Measurements from ENCODE around the gene ARHGAP26. TPM values are rescaled to one million over a fixed set of nuclear protein-coding genes. Genes with fewer than 3 reads are reported as not detected.

The ARHGAP26 gene
- total and polyA plus RNA-seq, 2 donors (not counting 1 experiment from before 2014, with no cell fraction given) = 4.1 to 6.8 TPM

- Histone ChIP-seq H3K4me3 (replicated peaks in 1 of 4; ENCODE audit: control extremely low read depth in 1 of 4, insufficient read depth in 1 of 4, low read depth in 3 of 4, low read length in 4 of 4) (no peak overlapping the region), H3K9me3 (ENCODE audit: control insufficient read depth, insufficient read depth, low read depth, low read length) (no peaks in the 10 kb centered on the region), H3K36me3 (ENCODE audit: control insufficient read depth, insufficient read depth, low read length) (no peaks in the 10 kb centered on the region), H3K79me2 (ENCODE audit: control insufficient read depth, insufficient read depth, low read length) (no peaks in the 10 kb centered on the region), H4K20me1 (ENCODE audit: control insufficient read depth, extremely low read depth, insufficient read depth, low read length) (no peaks in the 10 kb centered on the region), H3K27me3 (ENCODE audit: control insufficient read depth, insufficient read depth, low read length) (no peaks in the 10 kb centered on the region), H3K9ac (ENCODE audit: insufficient read depth, low read length) (no peak overlapping the region), H3K27ac (ENCODE audit: insufficient read depth, low read length) (no peak overlapping the region), H2AFZ (ENCODE audit: low read length) (no peak overlapping the region), H3K4me2 (ENCODE audit: extremely low read depth, insufficient read depth, low read length) (no peak overlapping the region), H3K4me1 (ENCODE audit: control insufficient read depth, extremely low read depth, insufficient read depth, low read length) (peaks cover 7% of the 10 kb centered on the region)
- peak in 1 of 2 donors; percentile 34 for DNase-seq (ENCODE audit: low read depth in 2 of 2)
- TF ChIP-seq EZH2 (IDR thresholded peaks at IDR 0.05; ENCODE audit: low read length, missing control alignments) = no peak
- no peak for TF ChIP-seq CTCF (conservative IDR thresholded peaks at IDR 0.05 in 1 of 2, IDR thresholded peaks at IDR 0.05 in 1 of 2; ENCODE audit: low read depth in 1 of 2, low read length in 2 of 2)
Observed at GRCh38 chr5:142976861-142977260, 206.7 kb downstream of the ARHGAP26 start.

DNA sequence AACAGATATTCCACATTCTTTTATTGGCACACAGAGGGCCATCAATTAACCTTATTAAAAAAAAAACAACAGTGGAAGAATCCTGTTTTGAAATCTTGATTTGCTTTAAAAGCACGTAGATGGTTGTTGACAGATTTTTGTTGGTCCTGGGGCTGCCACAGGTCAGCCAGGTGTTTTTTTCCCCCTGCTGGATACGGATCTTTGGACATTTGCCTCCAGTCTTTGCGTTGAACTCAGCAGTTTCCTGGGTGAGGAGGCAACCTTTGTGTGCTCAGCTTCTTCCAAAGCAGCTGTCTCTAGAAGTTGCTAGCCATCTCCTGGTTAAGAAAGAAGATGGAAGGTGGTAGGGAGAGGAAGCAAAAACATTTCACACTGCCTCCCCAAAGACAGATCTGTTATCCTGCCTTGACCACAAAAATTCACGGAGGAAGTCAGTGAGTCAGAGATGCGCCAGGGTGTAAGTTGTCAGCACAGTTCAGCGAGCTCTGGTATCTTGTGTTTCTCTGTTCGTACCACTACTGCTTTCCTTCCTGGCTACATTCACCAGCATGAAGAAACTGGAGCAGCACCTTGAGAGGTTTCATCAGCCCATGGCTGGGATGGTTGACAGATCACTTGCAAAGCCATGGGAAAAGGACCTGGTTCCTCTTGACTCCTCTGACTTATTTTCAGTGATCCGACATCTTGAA, 207.3 kb downstream of the ARHGAP26 start:
- Histone ChIP-seq H3K9me3 (ENCODE audit: control insufficient read depth, insufficient read depth, low read depth, low read length) (no peaks in the 10 kb centered on the region), H4K20me1 (ENCODE audit: control insufficient read depth, extremely low read depth, insufficient read depth, low read length) (no peaks in the 10 kb centered on the region), H3K79me2 (ENCODE audit: control insufficient read depth, insufficient read depth, low read length) (no peaks in the 10 kb centered on the region), H3K9ac (ENCODE audit: insufficient read depth, low read length) (no peak overlapping the region), H2AFZ (ENCODE audit: low read length) (no peak overlapping the region), H3K36me3 (ENCODE audit: control insufficient read depth, insufficient read depth, low read length) (no peaks in the 10 kb centered on the region), H3K27ac (ENCODE audit: insufficient read depth, low read length) (no peak overlapping the region), H3K4me1 (ENCODE audit: control insufficient read depth, extremely low read depth, insufficient read depth, low read length) (peaks cover 13% of the 10 kb centered on the region), H3K4me3 (replicated peaks in 1 of 4; ENCODE audit: control extremely low read depth in 1 of 4, insufficient read depth in 1 of 4, low read depth in 3 of 4, low read length in 4 of 4) (no peak overlapping the region), H3K4me2 (ENCODE audit: extremely low read depth, insufficient read depth, low read length) (no peak overlapping the region), H3K27me3 (ENCODE audit: control insufficient read depth, insufficient read depth, low read length) (no peaks in the 10 kb centered on the region)
- no peak for TF ChIP-seq CTCF (conservative IDR thresholded peaks at IDR 0.05 in 1 of 2, IDR thresholded peaks at IDR 0.05 in 1 of 2; ENCODE audit: low read depth in 1 of 2, low read length in 2 of 2)
- no peak for TF ChIP-seq EZH2 (IDR thresholded peaks at IDR 0.05; ENCODE audit: low read length, missing control alignments)
- DNase-seq (ENCODE audit: low read depth in 2 of 2) = peak; percentile 53 to 97

GRCh38 chr5:142978252-142978651, 208.1 kb downstream of the ARHGAP26 start:
- no peak for DNase-seq (ENCODE audit: low read depth in 2 of 2)
- no peak overlapping the region for H3K9ac ChIP-seq (ENCODE audit: insufficient read depth, low read length)
- no peak for TF ChIP-seq CTCF (conservative IDR thresholded peaks at IDR 0.05 in 1 of 2, IDR thresholded peaks at IDR 0.05 in 1 of 2; ENCODE audit: low read depth in 1 of 2, low read length in 2 of 2)
- H2AFZ ChIP-seq (ENCODE audit: low read length) = no peak overlapping the region
- no peak overlapping the region for H3K4me3 ChIP-seq (replicated peaks in 1 of 4; ENCODE audit: control extremely low read depth in 1 of 4, insufficient read depth in 1 of 4, low read depth in 3 of 4, low read length in 4 of 4)
- no peaks in the 10 kb centered on the region for H3K79me2 ChIP-seq (ENCODE audit: control insufficient read depth, insufficient read depth, low read length)
- H3K4me2 ChIP-seq (ENCODE audit: extremely low read depth, insufficient read depth, low read length) = no peak overlapping the region
- no peaks in the 10 kb centered on the region for H3K27me3 ChIP-seq (ENCODE audit: control insufficient read depth, insufficient read depth, low read length)
- peaks cover 19% of the 10 kb centered on the region for H3K4me1 ChIP-seq (ENCODE audit: control insufficient read depth, extremely low read depth, insufficient read depth, low read length)
- H4K20me1 ChIP-seq (ENCODE audit: control insufficient read depth, extremely low read depth, insufficient read depth, low read length) = no peaks in the 10 kb centered on the region
- H3K27ac ChIP-seq (ENCODE audit: insufficient read depth, low read length) = no peak overlapping the region
- no peaks in the 10 kb centered on the region for H3K36me3 ChIP-seq (ENCODE audit: control insufficient read depth, insufficient read depth, low read length)
- H3K9me3 ChIP-seq (ENCODE audit: control insufficient read depth, insufficient read depth, low read depth, low read length) = no peaks in the 10 kb centered on the region
